ENCODE results near the gene THSD7B.
"Not testable (repeated sequence)": the region's sequence is repeated elsewhere in the genome, so short reads cannot be mapped to it uniquely, and the experiment has no call there.

The THSD7B gene

GRCh38 chr2:137049518-137049917 is 284.2 kb downstream of the THSD7B start:
- Mint-ChIP-seq H3K4me3 (no peak overlapping the region), H3K9me3 (peaks cover 0 to 12% of the 10 kb centered on the region in 2 donors), H3K36me3 (ENCODE audit: insufficient read depth) (no peaks in the 10 kb centered on the region), H3K27me3 (no peaks in the 10 kb centered on the region), H3K4me1 (ENCODE audit: low read depth in 2 of 2) (no peaks in the 10 kb centered on the region), H3K27ac (no peak overlapping the region)
- DNase-seq (no peak), ATAC-seq (replicated peaks) (no peak)

- ATAC-seq (replicated peaks) = no peak
Measured at GRCh38 chr2:137050949-137051348, 285.6 kb downstream of the THSD7B start.

GRCh38 chr2:137051778-137052398 is 286.5 kb downstream of the THSD7B start:
- ATAC-seq (replicated peaks) = no peak
- H3K4me3 Mint-ChIP-seq = no peak overlapping the region
- no peak for DNase-seq
- no peak overlapping the region for H3K27ac Mint-ChIP-seq
- no peaks in the 10 kb centered on the region for H3K36me3 Mint-ChIP-seq (ENCODE audit: insufficient read depth)
- peaks cover 0 to 4% of the 10 kb centered on the region in 2 donors for H3K9me3 Mint-ChIP-seq
- H3K27me3 Mint-ChIP-seq = no peaks in the 10 kb centered on the region
- H3K4me1 Mint-ChIP-seq (ENCODE audit: low read depth in 2 of 2) = no peaks in the 10 kb centered on the region

More at GRCh38 chr2:137050949-137051348, 285.6 kb downstream of the THSD7B start:
- DNase-seq = no peak
- H3K9me3 Mint-ChIP-seq = peaks cover 0 to 10% of the 10 kb centered on the region in 2 donors
- H3K4me1 Mint-ChIP-seq (ENCODE audit: low read depth in 2 of 2) = no peaks in the 10 kb centered on the region
- H3K4me3 Mint-ChIP-seq = no peak overlapping the region
- H3K27me3 Mint-ChIP-seq = no peaks in the 10 kb centered on the region
- no peak overlapping the region for H3K27ac Mint-ChIP-seq
- H3K36me3 Mint-ChIP-seq (ENCODE audit: insufficient read depth) = no peaks in the 10 kb centered on the region

GRCh38 chr2:137056704-137057103 is 291.4 kb downstream of the THSD7B start:
- no peak for DNase-seq
- H3K36me3 Mint-ChIP-seq (ENCODE audit: insufficient read depth) = no peaks in the 10 kb centered on the region
- H3K27me3 Mint-ChIP-seq = no peaks in the 10 kb centered on the region
- no peak overlapping the region for H3K4me3 Mint-ChIP-seq
- H3K9me3 Mint-ChIP-seq = peaks cover 0 to 4% of the 10 kb centered on the region in 2 donors
- no peak overlapping the region for H3K27ac Mint-ChIP-seq
- ATAC-seq (replicated peaks) = no peak
- no peaks in the 10 kb centered on the region for H3K4me1 Mint-ChIP-seq (ENCODE audit: low read depth in 2 of 2)

GRCh38 chr2:137076111-137076765 is 310.9 kb downstream of the THSD7B start:
- H3K27ac Mint-ChIP-seq; H3K4me1 Mint-ChIP-seq (ENCODE audit: low read depth in 2 of 2); H3K4me3 Mint-ChIP-seq; H3K27me3 Mint-ChIP-seq; H3K36me3 Mint-ChIP-seq (ENCODE audit: insufficient read depth); H3K9me3 Mint-ChIP-seq; ATAC-seq (replicated peaks); DNase-seq: not testable (repeated sequence)

GRCh38 chr2:137091704-137092103 is 326.4 kb downstream of the THSD7B start:
- DNase-seq (no peak), ATAC-seq (replicated peaks) (no peak)
- H3K4me3 Mint-ChIP-seq = no peak overlapping the region
- H3K9me3 Mint-ChIP-seq = peaks cover 0 to 2% of the 10 kb centered on the region in 2 donors
- no peaks in the 10 kb centered on the region for H3K27me3 Mint-ChIP-seq
- H3K36me3 Mint-ChIP-seq (ENCODE audit: insufficient read depth) = no peaks in the 10 kb centered on the region
- H3K4me1 Mint-ChIP-seq (ENCODE audit: low read depth in 2 of 2) = no peaks in the 10 kb centered on the region
- no peak overlapping the region for H3K27ac Mint-ChIP-seq

- ATAC-seq (replicated peaks) (no peak), DNase-seq (no peak)
- Mint-ChIP-seq H3K9me3 (no peaks in the 10 kb centered on the region), H3K36me3 (ENCODE audit: insufficient read depth) (no peaks in the 10 kb centered on the region), H3K4me1 (ENCODE audit: low read depth in 2 of 2) (no peaks in the 10 kb centered on the region), H3K4me3 (no peak overlapping the region), H3K27ac (no peak overlapping the region), H3K27me3 (no peaks in the 10 kb centered on the region)
Measured at GRCh38 chr2:137093116-137093515, 327.8 kb downstream of the THSD7B start.

- Mint-ChIP-seq H3K36me3 (ENCODE audit: insufficient read depth) (no peaks in the 10 kb centered on the region), H3K27ac (no peak overlapping the region)
- ATAC-seq (replicated peaks) = no peak
Measured at GRCh38 chr2:137096187-137096586, 330.8 kb downstream of the THSD7B start.

GRCh38 chr2:137096693-137097092 is 331.3 kb downstream of the THSD7B start:
- Mint-ChIP-seq H3K4me3 (no peak overlapping the region), H3K4me1 (ENCODE audit: low read depth in 2 of 2) (no peaks in the 10 kb centered on the region), H3K27me3 (no peaks in the 10 kb centered on the region), H3K27ac (no peak overlapping the region), H3K36me3 (ENCODE audit: insufficient read depth) (no peaks in the 10 kb centered on the region), H3K9me3 (peaks cover 0 to 3% of the 10 kb centered on the region in 2 donors)
- no peak for ATAC-seq (replicated peaks)
- DNase-seq = no peak

More at GRCh38 chr2:137096187-137096586, 330.8 kb downstream of the THSD7B start:
- no peak overlapping the region for H3K4me3 Mint-ChIP-seq
- no peak for DNase-seq
- no peaks in the 10 kb centered on the region for H3K27me3 Mint-ChIP-seq
- H3K4me1 Mint-ChIP-seq (ENCODE audit: low read depth in 2 of 2) = no peaks in the 10 kb centered on the region
- peaks cover 0 to 3% of the 10 kb centered on the region in 2 donors for H3K9me3 Mint-ChIP-seq

- peaks cover 3 to 17% of the 10 kb centered on the region in 2 donors for H3K9me3 Mint-ChIP-seq
- not testable (repeated sequence) for H3K36me3 Mint-ChIP-seq (ENCODE audit: insufficient read depth); H3K4me3 Mint-ChIP-seq; ATAC-seq (replicated peaks); DNase-seq; H3K4me1 Mint-ChIP-seq (ENCODE audit: low read depth in 2 of 2); H3K27me3 Mint-ChIP-seq; H3K27ac Mint-ChIP-seq
Measured at GRCh38 chr2:137101814-137102213, 336.5 kb downstream of the THSD7B start.

GRCh38 chr2:137107904-137108303 is 342.6 kb downstream of the THSD7B start:
- H3K27me3 Mint-ChIP-seq = no peaks in the 10 kb centered on the region
- H3K27ac Mint-ChIP-seq = no peak overlapping the region
- H3K4me1 Mint-ChIP-seq (ENCODE audit: low read depth in 2 of 2) = no peaks in the 10 kb centered on the region
- H3K4me3 Mint-ChIP-seq = no peak overlapping the region
- ATAC-seq (replicated peaks) (no peak), DNase-seq (no peak)
- no peaks in the 10 kb centered on the region for H3K36me3 Mint-ChIP-seq (ENCODE audit: insufficient read depth)
- peaks cover 3 to 6% of the 10 kb centered on the region in 2 donors for H3K9me3 Mint-ChIP-seq

- DNase-seq (no peak), ATAC-seq (replicated peaks) (no peak)
- no peaks in the 10 kb centered on the region for H3K36me3 Mint-ChIP-seq (ENCODE audit: insufficient read depth)
- H3K27me3 Mint-ChIP-seq = no peaks in the 10 kb centered on the region
- H3K4me3 Mint-ChIP-seq = no peak overlapping the region
- H3K9me3 Mint-ChIP-seq = peaks cover 0 to 3% of the 10 kb centered on the region in 2 donors
- H3K4me1 Mint-ChIP-seq (ENCODE audit: low read depth in 2 of 2) = no peaks in the 10 kb centered on the region
- H3K27ac Mint-ChIP-seq = no peak overlapping the region
Measured at GRCh38 chr2:137111896-137112295, 346.6 kb downstream of the THSD7B start.

GRCh38 chr2:137115081-137115794 is 349.9 kb downstream of the THSD7B start:
- Mint-ChIP-seq H3K27me3 (no peaks in the 10 kb centered on the region), H3K9me3 (peaks cover 0 to 5% of the 10 kb centered on the region in 2 donors), H3K36me3 (ENCODE audit: insufficient read depth) (no peaks in the 10 kb centered on the region), H3K27ac (no peak overlapping the region), H3K4me1 (ENCODE audit: low read depth in 2 of 2) (no peaks in the 10 kb centered on the region), H3K4me3 (no peak overlapping the region)
- no peak for DNase-seq
- ATAC-seq (replicated peaks) = no peak

- peaks cover 0 to 7% of the 10 kb centered on the region in 2 donors for H3K9me3 Mint-ChIP-seq
- H3K36me3 Mint-ChIP-seq (ENCODE audit: insufficient read depth) = no peaks in the 10 kb centered on the region
- H3K4me3 Mint-ChIP-seq = no peak overlapping the region
- H3K27me3 Mint-ChIP-seq = no peaks in the 10 kb centered on the region
- DNase-seq = no peak
- no peak overlapping the region for H3K27ac Mint-ChIP-seq
- no peaks in the 10 kb centered on the region for H3K4me1 Mint-ChIP-seq (ENCODE audit: low read depth in 2 of 2)
- ATAC-seq (replicated peaks) = no peak
Measured at GRCh38 chr2:137115795-137116089, 350.4 kb downstream of the THSD7B start.
